ENCODE data around the gene MIA2. TPM values are rescaled to one million over a fixed set of nuclear protein-coding genes. Genes with fewer than 3 reads are reported as not detected.
"Not testable (repeated sequence)": the region's sequence is repeated elsewhere in the genome, so short reads cannot be mapped to it uniquely, and the experiment has no call there.

The MIA2 gene
- total RNA-seq, 4 donors from 2014 or later = 13.8 to 19.4 (median 16.7) TPM

DNA sequence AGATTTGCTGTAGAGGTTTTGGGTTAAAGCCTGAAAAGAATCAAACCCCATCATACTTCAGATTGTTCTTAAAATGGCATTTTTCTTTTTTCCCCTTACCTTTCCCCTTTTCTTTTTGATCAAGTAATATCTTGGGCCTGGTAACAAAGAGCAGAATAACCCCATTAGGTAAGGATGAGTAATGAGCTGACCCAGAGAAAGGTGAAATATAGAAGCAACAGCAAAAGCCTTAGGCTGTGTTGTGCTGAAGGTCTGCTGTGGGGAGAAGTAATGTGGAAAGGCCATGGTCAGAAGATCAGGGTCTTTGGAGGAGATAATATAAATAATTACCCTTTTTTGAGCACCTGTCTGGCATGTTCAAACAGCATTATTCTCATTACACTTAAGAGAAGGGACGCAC lies 42.3 kb downstream of the MIA2 start:
- DNase-seq (ENCODE audit: low spot score) (no peak), ATAC-seq (ENCODE audit: low FRiP score) (no peak)

DNA sequence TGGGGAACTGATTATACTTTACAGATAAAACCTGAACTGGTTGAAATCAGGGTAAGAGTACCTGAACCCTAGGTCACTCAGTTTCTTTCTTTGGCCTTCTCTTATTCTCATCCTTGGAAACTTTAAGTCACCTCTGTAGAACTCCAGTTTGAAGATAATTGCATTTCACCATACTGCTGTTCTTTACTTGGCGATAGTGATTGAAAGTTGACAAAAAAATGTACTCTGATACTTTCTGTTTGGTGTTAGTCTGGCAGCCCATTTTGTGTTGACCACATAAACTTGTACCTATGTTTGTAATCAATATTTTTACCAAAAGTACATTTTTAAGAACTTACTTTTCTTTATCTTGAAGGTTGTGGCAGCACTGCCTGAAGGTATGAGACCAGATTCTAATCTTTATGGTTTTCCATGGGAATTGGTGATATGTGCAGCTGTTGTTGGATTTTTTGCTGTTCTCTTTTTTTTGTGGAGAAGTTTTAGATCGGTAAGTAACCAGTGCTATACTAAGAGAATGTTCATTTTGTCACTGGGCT lies 42.9 kb downstream of the MIA2 start:
- TF ChIP-seq CTCF (IDR thresholded peaks at IDR 0.05) = no peak
- DNase-seq (ENCODE audit: low spot score) (no peak), ATAC-seq (ENCODE audit: low FRiP score) (no peak)

More for the DNA sequence above, 42.3 kb downstream of the MIA2 start:
- TF ChIP-seq CTCF (IDR thresholded peaks at IDR 0.05) = no peak

DNA sequence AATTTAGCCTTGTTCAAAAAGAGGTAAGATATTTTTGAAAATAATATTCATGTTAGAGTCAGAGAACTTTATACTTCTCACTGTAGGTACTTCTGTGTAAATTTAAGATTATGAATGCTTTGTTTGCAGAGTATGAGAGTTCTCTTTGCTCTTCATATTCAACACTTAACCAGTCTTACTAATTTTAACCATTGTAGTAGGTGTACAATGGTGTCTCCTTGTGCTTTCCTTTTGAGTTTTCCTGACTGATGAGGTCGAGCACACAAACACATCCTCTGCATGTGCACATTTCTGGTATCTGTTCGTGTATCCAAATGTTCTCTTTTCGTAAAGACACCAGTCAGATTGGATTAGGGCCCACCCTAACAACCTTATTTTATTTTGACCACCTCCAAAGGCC lies 45.8 kb downstream of the MIA2 start:
- no peak for TF ChIP-seq CTCF (IDR thresholded peaks at IDR 0.05)
- DNase-seq (ENCODE audit: low spot score) = no peak
- ATAC-seq (ENCODE audit: low FRiP score) = no peak

DNA sequence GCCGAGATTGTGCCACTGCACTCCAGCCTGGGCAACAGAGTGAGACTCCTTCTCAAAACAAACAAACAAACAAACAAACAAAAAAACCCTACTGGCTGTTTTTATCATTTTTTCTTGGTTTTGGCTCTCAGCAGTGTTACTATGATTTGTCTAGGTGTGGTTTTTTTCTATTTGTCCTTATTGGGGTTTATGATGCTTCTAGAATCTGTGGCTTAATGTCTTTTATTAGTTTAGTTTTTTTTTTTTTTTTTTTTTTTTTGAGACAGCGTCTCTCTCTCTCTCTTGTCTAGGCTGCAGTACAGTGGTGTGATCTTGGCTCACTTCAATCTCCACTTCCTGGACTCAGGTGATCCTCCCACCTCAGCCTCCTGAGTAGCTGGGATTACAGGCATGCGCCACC lies 47.0 kb downstream of the MIA2 start:
- ATAC-seq (ENCODE audit: low FRiP score); DNase-seq (ENCODE audit: low spot score): not testable (repeated sequence)

GRCh38 chr14:39289523-39289922 lies 55.8 kb downstream of the MIA2 start:
- ATAC-seq (ENCODE audit: low FRiP score) (no peak), DNase-seq (ENCODE audit: low spot score) (no peak)
- TF ChIP-seq CTCF (IDR thresholded peaks at IDR 0.05) = no peak

DNA sequence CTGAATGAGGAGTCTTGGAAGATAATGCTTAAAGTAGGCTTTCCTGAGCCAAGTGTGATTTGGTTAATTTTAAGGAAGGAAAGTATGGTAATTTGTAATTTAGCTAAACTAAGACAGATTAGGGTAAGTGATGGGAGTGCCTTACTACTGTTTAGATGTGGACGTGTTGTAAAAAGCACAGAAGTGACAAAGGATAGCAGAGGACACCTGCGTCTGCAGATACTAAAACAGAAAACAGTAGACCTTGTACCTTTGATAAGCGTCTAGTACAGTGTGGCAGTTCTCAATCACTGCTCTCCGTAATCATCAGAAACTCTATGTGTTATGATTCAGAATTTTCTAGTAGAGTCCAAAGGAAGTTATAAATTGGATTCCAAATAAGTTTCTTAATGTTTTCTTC lies 58.0 kb downstream of the MIA2 start:
- DNase-seq (ENCODE audit: low spot score) = no peak
- no peak for TF ChIP-seq CTCF (IDR thresholded peaks at IDR 0.05)
- no peak for ATAC-seq (ENCODE audit: low FRiP score)

DNA sequence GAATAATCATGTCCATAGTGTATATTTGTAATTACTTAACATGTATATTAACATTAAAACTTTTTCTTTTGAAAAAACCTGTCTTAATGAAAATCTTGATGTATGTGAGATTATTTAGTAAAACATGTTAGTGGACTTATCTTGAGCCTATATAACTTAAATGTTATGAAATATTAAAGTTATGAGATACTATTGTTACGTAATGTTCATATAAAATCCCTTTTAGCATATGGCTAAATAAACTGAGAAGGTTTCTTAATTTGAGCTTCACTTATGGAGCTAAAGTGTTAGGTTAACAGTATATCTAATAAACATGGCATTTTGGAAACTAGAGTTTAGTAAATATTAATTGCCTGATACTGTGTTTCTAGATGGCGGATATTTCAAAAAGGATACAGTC lies 59.9 kb downstream of the MIA2 start:
- no peak for ATAC-seq (ENCODE audit: low FRiP score)
- TF ChIP-seq CTCF (IDR thresholded peaks at IDR 0.05) = no peak
- no peak for DNase-seq (ENCODE audit: low spot score)

- ATAC-seq (ENCODE audit: low FRiP score); DNase-seq (ENCODE audit: low spot score): not testable (repeated sequence)
Measured at GRCh38 chr14:39300389-39300788, 66.7 kb downstream of the MIA2 start.

Measured in omental fat pad (tissue), 4 donors.